Measurements from ENCODE around the gene STEAP4. TPM values are rescaled to one million over a fixed set of nuclear protein-coding genes. Genes with fewer than 3 reads are reported as not detected.
A peak's percentile ranks its signal among the peaks of the same experiment; 100 is the strongest.

STEAP4 gene
- total RNA-seq, 1 experiment from 2014 or later, result 0.17 TPM

GRCh38 chr7:88312061-88312663 lies 5.5 kb upstream of the STEAP4 start:
- ATAC-seq, result no peak
- CTCF ChIA-PET, result interaction anchor here (2.2 kb wide), 1 partner anchor 33 kb away, joined by 5 read pairs; no protein-coding TSS in a partner anchor

GRCh38 chr7:88311675-88312036 lies 5.0 kb upstream of the STEAP4 start:
- TF ChIP-seq SOX15 (CRISPR knock-in tag; IDR thresholded peaks at IDR 0.05) (no peak), CREM (CRISPR knock-in tag; IDR thresholded peaks at IDR 0.05) (no peak), PRRX2 (CRISPR knock-in tag; IDR thresholded peaks at IDR 0.05) (no peak)
- H3K27ac Mint-ChIP-seq, result no peak overlapping the region
- DNase-seq (ENCODE audit: low spot score) (no peak), ATAC-seq (no peak)
- H3K27me3 Mint-ChIP-seq (ENCODE audit: low read depth), result peaks cover 12% of the 10 kb centered on the region
- H3K4me3 Mint-ChIP-seq, result no peak overlapping the region
- ChIA-PET POLR2A (no interaction called here), CTCF (no interaction called here)
- no peaks in the 10 kb centered on the region for H3K36me3 Mint-ChIP-seq
- peaks cover 4% of the 10 kb centered on the region for H3K9me3 Mint-ChIP-seq
- H3K4me1 Mint-ChIP-seq, result peaks cover 10% of the 10 kb centered on the region

More at GRCh38 chr7:88312061-88312663, 5.5 kb upstream of the STEAP4 start:
- TF ChIP-seq, protein P1, sequence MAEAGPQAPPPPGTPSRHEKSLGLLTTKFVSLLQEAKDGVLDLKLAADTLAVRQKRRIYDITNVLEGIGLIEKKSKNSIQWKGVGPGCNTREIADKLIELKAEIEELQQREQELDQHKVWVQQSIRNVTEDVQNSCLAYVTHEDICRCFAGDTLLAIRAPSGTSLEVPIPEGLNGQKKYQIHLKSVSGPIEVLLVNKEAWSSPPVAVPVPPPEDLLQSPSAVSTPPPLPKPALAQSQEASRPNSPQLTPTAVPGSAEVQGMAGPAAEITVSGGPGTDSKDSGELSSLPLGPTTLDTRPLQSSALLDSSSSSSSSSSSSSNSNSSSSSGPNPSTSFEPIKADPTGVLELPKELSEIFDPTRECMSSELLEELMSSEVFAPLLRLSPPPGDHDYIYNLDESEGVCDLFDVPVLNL (CRISPR knock-in tag; IDR thresholded peaks at IDR 0.05; ENCODE audit: borderline replicate concordance, low read depth), result no peak
- TF ChIP-seq FOXP1 (CRISPR knock-in tag; IDR thresholded peaks at IDR 0.05; ENCODE audit: borderline replicate concordance), result no peak
- no peaks in the 10 kb centered on the region for H3K36me3 Mint-ChIP-seq
- peaks cover 6% of the 10 kb centered on the region for H3K4me1 Mint-ChIP-seq
- no peak overlapping the region for H3K27ac Mint-ChIP-seq
- no peak for DNase-seq (ENCODE audit: low spot score)
- H3K4me3 Mint-ChIP-seq, result no peak overlapping the region
- POLR2A ChIA-PET, result no interaction called here
- H3K9me3 Mint-ChIP-seq, result peaks cover 4% of the 10 kb centered on the region
- peaks cover 6% of the 10 kb centered on the region for H3K27me3 Mint-ChIP-seq (ENCODE audit: low read depth)

GRCh38 chr7:88310956-88311674 lies 4.4 kb upstream of the STEAP4 start:
- DNase-seq (ENCODE audit: low spot score), result no peak
- no peak for ATAC-seq
- TF ChIP-seq ZMAT4 (CRISPR knock-in tag; IDR thresholded peaks at IDR 0.05) (no peak), ZNF532 (CRISPR knock-in tag; IDR thresholded peaks at IDR 0.05; ENCODE audit: borderline replicate concordance) (no peak), TCF7 (CRISPR knock-in tag; IDR thresholded peaks at IDR 0.05; ENCODE audit: low read depth) (no peak), SMAD4 (CRISPR knock-in tag; IDR thresholded peaks at IDR 0.05) (no peak), ZNF416 (CRISPR knock-in tag; IDR thresholded peaks at IDR 0.05) (no peak), ZNF121 (CRISPR knock-in tag; IDR thresholded peaks at IDR 0.05) (no peak), USF2 (CRISPR knock-in tag; IDR thresholded peaks at IDR 0.05) (peak; percentile 58), TEAD1 (CRISPR knock-in tag; IDR thresholded peaks at IDR 0.05) (no peak), NFYB (CRISPR knock-in tag; conservative IDR thresholded peaks at IDR 0.05; ENCODE audit: low read depth) (0 out of 2 replicates have a peak, but pooled peaks have one; percentile 17)
- TF ChIP-seq, protein P2, sequence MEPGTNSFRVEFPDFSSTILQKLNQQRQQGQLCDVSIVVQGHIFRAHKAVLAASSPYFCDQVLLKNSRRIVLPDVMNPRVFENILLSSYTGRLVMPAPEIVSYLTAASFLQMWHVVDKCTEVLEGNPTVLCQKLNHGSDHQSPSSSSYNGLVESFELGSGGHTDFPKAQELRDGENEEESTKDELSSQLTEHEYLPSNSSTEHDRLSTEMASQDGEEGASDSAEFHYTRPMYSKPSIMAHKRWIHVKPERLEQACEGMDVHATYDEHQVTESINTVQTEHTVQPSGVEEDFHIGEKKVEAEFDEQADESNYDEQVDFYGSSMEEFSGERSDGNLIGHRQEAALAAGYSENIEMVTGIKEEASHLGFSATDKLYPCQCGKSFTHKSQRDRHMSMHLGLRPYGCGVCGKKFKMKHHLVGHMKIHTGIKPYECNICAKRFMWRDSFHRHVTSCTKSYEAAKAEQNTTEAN (CRISPR knock-in tag; IDR thresholded peaks at IDR 0.05), result no peak
- TF ChIP-seq, protein P3, sequence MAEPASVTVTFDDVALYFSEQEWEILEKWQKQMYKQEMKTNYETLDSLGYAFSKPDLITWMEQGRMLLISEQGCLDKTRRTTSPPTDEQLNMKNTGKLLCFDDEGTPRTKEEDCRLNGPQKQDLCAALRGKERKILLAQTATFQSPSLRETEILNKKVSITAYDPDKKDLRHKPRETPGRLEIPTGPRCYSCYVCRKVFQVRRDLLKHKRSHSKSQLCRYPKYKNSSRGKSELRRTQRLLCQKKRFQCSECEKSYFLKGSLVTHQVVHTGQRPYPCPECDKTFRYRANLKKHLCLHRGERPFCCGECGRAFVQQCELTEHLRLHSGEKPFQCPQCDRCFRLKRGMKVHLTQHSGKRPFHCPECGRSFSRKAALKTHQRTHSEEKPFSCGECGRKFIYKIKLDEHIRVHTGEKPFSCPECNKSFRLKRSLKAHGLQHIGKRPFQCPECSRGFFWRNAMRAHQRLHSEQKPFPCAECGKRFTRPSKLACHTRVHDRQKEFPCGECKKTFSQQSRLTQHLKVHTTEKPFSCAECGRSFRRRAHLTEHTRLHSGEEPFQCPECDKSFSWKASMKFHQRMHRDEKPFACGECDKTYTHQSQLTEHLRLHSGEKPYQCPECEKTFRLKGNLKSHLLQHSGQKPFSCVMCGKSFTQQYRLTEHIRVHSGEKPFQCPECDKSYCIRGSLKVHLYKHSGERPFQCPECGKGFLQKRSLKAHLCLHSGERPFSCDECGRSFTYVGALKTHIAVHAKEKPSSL (CRISPR knock-in tag; conservative IDR thresholded peaks at IDR 0.05), result no peak
- TF ChIP-seq, protein P4, sequence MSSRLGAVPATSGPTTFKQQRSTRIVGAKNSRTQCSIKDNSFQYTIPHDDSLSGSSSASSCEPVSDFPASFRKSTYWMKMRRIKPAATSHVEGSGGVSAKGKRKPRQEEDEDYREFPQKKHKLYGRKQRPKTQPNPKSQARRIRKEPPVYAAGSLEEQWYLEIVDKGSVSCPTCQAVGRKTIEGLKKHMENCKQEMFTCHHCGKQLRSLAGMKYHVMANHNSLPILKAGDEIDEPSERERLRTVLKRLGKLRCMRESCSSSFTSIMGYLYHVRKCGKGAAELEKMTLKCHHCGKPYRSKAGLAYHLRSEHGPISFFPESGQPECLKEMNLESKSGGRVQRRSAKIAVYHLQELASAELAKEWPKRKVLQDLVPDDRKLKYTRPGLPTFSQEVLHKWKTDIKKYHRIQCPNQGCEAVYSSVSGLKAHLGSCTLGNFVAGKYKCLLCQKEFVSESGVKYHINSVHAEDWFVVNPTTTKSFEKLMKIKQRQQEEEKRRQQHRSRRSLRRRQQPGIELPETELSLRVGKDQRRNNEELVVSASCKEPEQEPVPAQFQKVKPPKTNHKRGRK (CRISPR knock-in tag; IDR thresholded peaks at IDR 0.05; ENCODE audit: borderline replicate concordance), result no peak

More at GRCh38 chr7:88310956-88311674, 4.4 kb upstream of the STEAP4 start:
- Mint-ChIP-seq H3K27me3 (ENCODE audit: low read depth) (peaks cover 17% of the 10 kb centered on the region), H3K9me3 (peaks cover 4% of the 10 kb centered on the region), H3K27ac (no peak overlapping the region), H3K4me3 (no peak overlapping the region), H3K36me3 (no peaks in the 10 kb centered on the region), H3K4me1 (peaks cover 10% of the 10 kb centered on the region)
- CTCF ChIA-PET, result no interaction called here
- POLR2A ChIA-PET, result no interaction called here
